Medulla oblongata (tissue), 1 donor: ENCODE data around the gene NKX2-8.
"Not testable (repeated sequence)": the region's sequence is repeated elsewhere in the genome, so short reads cannot be mapped to it uniquely, and the experiment has no call there.

Experiments used
- DNase-seq: peaks from one replicate; pipeline ENCODE4 v3.0.0-alpha.2; 2015; ENCODE audit errors: extremely low spot score

The NKX2-8 gene

GRCh38 chr14:36580141-36580855 is 2.1 kb downstream of the NKX2-8 start:
- DNase-seq = no peak

DNA sequence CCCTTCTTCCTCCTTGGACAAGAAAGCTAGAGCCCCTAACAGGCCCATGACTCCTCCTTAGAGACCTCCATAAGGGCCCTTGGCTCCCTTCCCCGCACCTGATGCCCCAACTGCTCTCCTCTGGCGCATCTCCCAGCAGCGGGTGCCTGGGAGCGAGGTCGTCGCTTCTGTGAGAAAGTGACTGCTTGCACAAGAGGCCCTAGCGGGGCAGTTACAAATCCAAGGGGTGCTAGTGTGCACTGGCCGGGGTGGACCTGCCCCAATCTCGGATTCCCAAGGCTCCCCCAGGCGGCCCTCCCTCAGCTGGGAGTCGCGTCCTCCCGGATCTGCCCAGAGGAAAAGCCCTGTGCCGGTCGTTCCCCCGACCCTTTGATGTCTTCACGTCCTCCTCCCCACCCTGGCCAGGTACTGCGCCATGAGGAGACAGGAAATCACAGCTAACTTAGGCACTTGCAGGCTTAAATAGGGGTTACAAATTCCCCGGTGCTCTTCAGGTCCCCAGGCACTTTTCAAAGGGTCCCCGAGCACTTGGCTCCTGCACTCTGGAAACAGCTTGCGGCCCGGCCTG is 2.8 kb downstream of the NKX2-8 start:
- no peak for DNase-seq

DNA sequence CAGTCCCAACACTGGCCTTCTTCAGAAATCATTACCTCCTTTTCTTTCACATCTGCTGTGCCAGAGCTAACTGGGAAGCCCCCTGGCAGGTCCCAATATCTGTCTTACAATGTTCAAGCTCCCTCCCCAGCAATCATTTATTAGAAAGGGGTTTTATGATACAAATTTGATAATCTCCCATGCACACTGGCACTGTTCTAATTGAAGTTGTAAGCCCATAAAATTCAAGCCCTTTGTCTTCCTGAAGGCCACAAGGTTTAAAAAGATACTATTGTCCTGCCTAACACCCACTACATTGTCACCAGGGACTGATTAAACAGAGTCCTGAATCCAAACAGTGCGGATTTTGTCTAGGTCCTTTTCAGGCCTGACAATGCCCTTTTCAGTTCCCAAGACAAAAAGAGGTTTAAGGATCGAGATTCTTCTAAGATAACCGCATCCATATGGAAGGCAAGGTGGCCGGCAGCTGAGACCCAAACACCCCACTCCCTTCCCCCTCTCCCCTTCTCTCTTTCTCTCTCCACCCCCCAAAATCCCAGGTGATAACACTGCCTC is 3.3 kb downstream of the NKX2-8 start:
- DNase-seq = peak; percentile 83

GRCh38 chr14:36570065-36570464 is 12.3 kb downstream of the NKX2-8 start:
- DNase-seq = no peak

DNA sequence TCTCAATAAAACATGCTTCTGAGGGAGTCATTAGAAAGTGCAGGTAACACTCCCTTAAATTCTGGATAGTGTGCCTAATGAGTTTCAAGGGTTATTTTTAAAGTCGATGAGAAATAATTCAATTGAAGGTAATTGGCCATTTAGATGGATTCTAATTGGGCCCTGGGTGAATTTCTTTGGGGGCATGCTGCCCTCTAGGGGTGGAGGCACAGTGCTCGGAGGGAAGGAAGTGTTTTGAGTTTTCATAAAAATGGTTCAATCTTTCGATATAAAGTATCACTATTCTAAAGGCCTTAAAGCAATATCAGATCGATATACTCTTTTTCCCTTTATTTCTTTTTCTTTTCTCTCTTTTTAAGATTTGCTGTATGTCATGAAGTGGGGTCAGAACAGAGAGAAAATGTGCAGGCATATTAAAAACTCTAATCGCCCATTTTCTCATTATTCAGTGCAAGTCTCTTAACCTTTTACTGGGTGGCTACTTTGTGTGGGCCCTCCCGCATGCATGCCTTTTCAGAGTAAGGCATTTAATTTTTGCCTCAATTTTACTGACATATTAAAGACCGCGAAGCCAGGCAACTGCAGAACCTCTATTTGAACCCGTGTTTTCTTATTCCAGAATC is 25.5 kb downstream of the NKX2-8 start:
- peak; percentile 69 for DNase-seq

DNA sequence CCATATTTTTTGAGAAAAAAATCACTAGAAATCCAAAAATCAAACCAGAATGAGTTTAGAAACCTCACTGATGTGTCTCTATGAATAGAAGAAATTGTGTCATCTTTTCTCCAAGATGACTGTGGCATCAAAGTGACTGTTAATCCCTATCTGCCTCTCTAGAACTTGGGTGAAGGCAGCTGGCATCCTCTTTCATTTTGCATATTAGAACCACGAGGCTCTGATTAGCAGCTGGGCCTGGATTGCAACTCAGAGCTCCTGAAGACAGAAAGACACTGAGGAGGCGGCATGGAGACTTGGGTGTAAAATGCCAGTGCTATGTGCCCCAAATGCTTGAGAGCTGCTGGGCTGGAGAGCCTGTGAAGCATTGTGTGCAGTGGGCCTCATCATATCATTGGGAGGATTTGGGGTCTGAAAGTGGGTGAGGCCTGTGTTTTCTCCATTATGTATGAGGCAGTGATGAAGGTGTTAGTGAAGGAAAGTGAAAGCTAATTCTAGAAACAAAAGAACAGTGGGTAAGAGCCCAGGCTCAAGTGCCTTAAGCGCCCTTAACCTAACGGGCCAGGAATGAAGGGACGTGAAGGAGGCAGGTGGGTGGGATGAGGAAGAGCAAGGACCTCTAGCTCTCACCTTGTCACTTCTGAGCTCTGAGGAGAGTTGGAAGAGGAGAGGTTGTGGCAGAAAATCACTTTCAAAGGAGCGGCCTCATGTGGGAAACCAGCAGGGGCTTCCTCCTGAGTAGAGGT is 26.2 kb downstream of the NKX2-8 start:
- DNase-seq = no peak

GRCh38 chr14:36553656-36554260 is 28.7 kb downstream of the NKX2-8 start:
- peak; percentile 68 for DNase-seq

DNA sequence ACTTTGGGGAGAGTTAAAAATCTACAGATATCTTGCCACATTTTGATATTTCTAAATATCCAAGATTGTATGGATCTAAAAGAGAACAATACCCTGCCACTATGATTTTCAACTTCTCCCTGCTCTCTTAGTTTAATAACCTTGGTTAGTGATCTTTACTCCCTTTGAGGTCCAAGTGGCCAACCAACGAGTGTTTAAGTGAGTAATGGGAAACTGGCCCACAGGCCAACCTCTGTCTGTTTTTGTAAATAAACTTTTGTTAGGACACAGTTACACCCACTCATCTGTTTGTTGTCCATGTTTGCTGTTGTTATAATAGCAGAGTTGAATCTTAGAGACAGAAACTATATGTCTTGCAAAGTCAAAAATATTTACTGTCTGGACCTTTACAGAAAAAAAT is 31.5 kb downstream of the NKX2-8 start:
- DNase-seq = no peak

DNA sequence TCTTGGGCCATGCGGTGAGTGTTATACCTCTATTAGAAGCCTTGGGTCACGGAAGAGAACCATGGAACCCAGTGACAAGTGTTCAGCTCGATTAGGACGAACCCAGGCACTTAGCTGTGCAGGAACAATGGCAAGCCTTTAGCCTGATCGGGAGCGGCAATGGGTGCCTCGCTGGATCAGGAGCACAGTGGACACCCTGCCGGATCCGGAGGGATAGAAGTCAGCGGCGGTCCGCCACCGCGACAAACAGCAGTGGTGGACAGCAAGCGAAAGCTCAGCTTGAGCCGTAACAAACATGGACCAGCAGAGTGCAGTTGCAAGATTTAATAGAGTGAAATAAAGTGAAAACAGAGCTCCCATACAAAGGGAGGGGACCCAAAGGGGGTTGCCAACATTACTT is 38.1 kb downstream of the NKX2-8 start:
- DNase-seq = not testable (repeated sequence)

GRCh38 chr14:36538051-36538450 is 44.4 kb downstream of the NKX2-8 start:
- no peak for DNase-seq
